Ecto neural progenitor cell (in vitro differentiated cells): Measurements from ENCODE around the gene RNASE7.
A peak's percentile ranks its signal among the peaks of the same experiment; 100 is the strongest.

Source experiments
- DNase-seq: peaks from one replicate; pipeline ENCODE4 v3.0.0-alpha.2; 2018; ENCODE audit warnings: low spot score

Gene RNASE7

DNA sequence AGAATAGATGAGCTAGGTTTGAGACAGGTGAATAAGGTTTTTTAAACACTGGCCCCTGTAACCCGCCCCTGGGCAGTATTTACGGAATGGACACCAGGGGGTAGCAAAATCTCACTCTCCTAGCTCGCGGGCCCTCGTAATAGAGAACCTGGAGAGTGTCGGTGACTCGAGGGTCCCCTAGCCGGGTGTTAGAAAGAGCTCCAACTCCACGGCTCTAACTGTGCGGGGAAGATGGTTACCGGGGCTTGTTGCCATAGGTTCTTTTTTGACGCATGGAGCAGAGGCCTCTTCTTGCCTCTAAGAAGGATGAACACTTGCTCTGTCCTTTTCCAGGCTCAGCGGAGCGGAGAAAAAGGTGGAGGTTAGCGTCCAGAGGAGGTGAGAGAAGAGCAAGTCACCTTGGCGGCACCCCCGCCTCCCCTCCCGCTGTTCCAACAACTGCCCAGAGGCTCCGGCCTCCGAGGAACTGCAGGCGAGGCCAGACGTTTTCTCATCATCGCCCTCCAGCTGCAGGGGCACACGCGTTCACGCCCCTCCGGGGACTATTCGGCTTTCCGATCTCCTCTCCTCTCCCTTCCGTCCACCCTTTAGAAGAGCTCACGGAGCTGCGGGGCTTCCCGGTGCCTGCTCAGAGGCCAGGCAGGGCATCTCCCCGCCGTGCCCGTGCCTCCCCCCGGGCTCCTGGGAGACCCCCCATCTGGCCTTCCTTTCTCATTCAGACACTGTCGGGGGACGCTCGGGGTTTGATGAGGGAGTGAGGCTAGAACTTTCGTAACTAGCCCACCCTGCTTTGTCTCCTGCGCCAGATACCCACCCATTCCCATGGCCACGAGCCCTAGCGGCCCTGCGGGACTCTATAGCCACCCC is 26.6 kb downstream of the RNASE7 start:
- DNase-seq = peak; percentile 72

DNA sequence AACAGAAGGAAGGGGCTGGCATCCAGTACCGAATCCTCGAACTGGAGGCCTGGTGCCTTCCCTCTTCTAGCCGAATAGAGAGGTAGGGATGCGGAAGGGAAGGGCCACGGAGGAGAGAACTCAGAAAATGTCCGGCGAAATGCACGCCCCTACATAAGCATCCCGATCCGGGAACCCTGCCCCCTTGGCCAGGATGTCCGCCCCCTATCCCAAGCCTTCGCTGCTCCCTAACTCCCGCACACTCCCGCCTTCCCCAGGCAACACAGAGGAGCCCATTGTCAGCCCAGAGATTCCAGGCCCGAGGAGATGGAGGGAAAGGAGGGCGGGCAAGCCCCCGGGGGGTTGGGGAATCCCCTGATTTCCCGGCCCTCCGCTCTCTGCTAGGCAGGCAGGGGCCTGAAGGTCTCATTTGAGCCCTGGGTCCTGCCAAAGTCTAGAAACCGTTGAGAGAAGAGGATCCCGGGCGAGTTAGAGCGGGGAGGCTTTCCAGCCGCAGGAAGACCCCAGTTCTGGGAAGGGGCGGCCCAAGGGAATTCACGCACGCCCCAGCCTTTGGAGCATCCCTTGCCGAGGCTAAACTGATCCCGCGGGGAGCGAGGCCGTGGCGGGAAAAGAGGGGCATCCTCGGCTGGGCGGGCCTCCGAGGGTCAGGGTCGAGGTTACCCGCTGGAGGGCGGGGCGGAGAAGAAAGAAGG is 27.4 kb downstream of the RNASE7 start:
- DNase-seq = peak; percentile 82

DNA sequence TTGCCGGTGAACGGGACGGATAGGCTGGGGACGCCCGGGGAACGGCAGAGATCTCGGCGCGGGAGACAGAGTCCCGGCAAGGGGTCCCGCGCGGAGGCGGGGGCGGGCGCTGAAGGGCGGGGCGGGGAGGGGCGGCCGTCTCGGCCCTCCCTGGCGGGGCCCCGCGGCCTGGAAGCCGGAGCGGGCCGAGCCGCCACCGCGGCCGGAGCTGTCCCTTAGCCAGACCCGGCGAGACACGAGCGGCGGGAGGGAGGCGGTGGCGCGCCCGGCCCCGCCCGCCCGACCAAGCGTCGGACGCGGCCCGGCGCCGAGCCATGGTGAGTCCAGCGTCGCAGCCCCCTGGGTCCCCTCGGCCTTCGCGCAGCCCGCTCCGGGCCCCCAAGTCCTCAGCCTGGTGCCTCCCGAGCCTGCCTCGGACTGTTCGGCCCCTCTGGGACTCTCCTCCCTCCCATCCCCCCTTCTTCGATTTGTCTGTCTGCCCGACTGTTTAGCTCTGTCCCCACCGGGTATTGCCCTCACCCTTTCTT is 28.0 kb downstream of the RNASE7 start, which contains the start of gene ARHGEF40:
TSS of gene ARHGEF40 (plus strand) at position 222 of the 527 bp plus-strand sequence. CDS start at position 315, 93 bp downstream.
- peak; percentile 84 for DNase-seq

DNA sequence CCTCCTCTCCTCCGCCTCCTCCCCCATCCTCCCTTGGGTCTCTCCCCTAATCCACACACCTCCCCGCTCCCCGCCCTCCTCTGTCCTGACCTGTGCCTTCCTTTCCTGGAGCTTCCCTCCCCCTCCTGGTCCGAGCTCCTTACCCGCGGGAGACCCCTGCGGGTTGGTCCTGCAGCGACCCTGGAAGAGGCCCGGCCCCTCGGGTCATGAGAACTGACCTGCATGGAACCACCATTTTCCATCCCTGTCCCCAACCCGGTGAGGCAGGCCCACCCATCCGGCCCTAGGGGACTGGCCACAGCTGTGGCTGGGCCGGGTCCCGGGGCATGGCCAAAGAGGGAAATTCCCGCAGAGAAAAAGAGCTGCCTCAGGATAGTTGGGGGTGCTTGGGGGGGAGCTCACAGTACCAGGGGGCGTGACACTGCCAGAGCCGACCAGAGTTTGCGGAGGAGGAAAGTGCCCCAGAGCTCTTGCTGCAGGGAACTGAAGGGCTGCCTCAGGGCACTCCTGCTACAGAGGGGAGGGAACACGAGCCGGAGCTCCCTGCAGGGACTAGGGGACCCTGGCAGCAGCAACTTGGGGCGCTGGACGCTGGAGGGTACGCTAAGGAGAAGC is 28.6 kb downstream of the RNASE7 start:
- no peak for DNase-seq

- DNase-seq = peak; percentile 87
Observed at GRCh38 chr14:21071225-21072030, 29.3 kb downstream of the RNASE7 start.

DNA sequence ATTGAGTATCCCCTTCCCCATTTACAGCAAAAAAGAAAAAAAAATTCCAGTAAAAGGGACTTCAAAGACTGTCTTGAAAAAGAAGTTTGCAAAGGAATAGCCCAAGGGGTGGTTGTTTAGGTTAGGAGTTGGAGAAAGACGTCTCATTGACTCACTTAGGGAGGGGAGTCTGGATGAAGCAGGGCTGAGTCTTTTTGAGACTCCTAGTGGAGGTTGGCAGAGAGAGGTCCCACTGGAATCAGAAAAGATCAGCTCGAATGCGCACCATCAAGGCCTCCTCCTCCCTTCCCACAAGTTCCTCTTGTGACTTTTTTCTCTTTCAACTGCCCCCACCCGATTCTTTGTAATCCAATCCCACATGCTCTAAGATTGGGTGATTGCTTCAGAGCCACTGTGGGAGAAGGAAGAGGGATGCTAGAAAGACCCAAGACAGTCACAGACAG is 29.9 kb downstream of the RNASE7 start:
- no peak for DNase-seq

- no peak for DNase-seq
Observed at GRCh38 chr14:21072781-21073339, 30.7 kb downstream of the RNASE7 start.

DNA sequence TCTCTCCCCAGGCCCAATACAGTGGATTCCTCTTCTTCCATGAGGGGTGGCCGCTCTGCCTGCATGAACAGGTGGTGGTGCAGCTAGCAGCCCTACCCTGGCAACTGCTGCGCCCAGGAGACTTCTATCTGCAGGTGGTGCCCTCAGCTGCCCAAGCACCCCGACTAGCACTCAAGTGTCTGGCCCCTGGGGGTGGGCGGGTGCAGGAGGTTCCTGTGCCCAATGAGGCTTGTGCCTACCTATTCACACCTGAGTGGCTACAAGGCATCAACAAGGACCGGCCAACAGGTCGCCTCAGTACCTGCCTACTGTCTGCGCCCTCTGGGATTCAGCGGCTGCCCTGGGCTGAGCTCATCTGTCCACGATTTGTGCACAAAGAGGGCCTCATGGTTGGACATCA is 31.8 kb downstream of the RNASE7 start:
- no peak for DNase-seq

DNA sequence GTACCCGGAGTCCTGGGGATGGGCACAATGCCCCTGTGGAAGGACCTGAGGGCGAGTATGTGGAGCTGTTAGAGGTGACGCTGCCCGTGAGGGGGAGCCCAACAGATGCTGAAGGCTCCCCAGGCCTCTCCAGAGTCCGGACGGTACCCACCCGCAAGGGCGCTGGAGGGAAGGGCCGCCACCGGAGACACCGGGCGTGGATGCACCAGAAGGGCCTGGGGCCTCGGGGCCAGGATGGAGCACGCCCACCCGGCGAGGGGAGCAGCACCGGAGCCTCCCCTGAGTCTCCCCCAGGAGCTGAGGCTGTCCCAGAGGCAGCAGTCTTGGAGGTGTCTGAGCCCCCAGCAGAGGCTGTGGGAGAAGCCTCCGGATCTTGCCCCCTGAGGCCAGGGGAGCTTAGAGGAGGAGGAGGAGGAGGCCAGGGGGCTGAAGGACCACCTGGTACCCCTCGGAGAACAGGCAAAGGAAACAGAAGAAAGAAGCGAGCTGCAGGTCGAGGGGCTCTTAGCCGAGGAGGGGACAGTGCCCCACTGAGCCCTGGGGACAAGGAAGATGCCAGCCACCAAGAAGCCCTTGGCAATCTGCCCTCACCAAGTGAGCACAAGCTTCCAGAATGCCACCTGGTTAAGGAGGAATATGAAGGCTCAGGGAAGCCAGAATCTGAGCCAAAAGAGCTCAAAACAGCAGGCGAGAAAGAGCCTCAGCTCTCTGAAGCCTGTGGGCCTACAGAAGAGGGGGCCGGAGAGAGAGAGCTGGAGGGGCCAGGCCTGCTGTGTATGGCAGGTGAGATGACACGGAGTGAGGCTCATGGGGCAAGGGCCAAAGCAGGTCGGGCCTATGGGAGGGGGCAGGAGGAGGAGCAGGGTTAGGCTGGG is 32.5 kb downstream of the RNASE7 start:
- no peak for DNase-seq

DNA sequence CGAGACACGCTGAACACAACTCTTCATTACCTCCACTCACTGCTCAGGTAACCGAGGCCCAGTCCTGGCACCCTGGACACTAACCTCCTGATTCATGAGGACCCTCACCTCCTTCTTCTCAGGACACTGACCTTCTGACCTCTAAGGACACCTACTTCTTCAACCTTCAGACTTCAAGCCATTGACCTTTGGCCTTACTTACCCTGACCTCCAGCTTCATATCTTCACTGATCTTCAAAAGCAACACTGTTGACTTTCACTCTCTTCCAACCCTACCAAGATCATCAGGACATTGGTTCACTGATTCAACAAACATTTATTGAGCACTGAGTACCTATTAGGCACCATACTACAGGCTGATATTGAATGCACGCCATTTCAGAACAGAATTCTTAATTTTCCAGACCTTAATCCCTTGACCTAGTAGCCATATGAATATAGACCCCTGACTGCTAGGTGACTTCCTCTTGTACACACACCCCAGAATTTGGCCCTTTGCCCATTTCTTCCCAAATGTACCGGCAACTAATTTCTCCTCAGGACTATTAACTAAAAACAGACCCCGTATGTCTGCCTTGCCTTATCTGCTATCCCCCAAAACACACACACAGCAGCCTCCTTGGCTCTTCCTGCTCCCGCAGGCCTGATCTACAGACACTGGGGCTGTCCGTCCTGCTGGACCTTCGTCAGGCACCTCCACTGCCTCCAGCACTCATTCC is 33.7 kb downstream of the RNASE7 start:
- no peak for DNase-seq

- no peak for DNase-seq
Observed at GRCh38 chr14:21077672-21078071, 35.5 kb downstream of the RNASE7 start.

DNA sequence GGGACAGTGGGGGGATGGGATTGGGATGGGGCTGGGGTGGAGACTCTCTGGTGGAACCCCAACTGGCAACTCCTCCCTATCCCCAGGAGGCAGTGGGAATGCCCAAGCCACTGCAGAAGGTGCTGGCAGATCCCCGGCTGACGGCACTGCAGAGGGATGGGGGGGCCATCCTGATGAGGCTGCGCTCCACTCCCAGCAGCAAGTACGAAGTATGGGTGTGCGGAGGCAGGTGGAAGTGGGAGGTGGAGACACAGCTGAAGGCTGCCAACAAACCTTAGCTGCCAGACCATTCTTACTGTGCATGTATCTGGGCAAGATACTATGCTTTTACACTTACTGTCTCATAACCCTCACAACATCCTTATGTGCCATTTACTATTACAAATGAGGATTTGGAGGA is 36.1 kb downstream of the RNASE7 start:
- DNase-seq = no peak

DNA sequence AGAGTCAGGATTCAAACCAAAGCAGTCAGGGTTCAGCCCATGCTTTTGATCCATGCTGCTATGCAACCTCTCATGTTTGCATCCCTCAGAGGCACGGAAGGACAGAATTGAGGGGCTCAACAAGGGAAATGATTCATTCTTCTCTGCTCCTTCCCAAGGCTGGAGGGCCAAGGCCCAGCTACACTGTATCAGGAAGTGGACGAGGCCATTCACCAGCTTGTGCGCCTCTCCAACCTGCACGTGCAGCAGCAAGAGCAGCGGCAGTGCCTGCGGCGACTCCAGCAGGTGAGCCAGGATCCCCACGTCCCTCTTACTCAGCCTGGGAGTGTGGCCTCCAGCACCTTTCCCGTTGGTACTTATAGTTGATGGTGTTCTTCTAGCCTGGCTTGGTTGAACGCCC is 36.6 kb downstream of the RNASE7 start:
- no peak for DNase-seq

- DNase-seq = no peak
Observed at GRCh38 chr14:21081521-21082142, 39.5 kb downstream of the RNASE7 start.

DNA sequence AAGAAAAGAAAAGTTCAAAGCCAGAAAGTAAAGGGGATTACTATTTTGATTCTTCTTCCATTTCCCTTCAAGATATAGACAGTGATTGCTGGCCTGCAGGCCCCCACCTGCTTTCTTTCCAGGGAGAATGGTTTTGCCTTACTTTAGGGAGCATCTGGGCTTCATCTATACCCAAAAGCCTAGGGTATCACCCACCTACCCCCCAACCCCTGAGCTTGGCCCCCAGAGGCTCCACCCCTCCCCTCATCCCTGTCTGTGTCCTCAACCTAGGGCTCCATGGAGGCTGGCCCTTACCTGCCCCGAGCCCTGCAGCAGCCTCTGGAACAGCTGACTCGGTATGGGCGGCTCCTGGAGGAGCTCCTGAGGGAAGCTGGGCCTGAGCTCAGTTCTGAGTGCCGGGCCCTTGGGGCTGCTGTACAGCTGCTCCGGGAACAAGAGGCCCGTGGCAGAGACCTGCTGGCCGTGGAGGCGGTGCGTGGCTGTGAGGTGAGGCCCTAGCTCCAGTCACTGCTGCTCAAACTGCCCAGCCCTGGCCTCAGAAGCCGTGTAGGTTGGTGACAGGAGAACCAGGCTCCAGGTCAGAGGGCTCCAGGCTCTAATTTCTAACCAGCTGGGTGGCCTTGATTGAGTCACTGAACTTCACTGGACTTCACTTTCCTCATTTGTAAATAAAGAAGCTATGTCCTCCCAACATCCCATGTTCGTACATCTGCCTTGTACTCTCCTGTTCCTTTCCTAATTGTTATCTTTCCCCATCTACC is 41.6 kb downstream of the RNASE7 start:
- no peak for DNase-seq

GRCh38 chr14:21084396-21084795 is 42.2 kb downstream of the RNASE7 start:
- DNase-seq = no peak

- DNase-seq = no peak
Observed at GRCh38 chr14:21084998-21085853, 43.1 kb downstream of the RNASE7 start.
